HEK293 (cell line): ENCODE data around the gene RPS19BP1.

Experiments
- CTCF ChIA-PET: fragments of 350-600 bp; formaldehyde crosslinking; extraction: SDS; loops from one replicate; lab custom pipeline; 2021; ENCODE audit warnings: antibody characterized with exemption; lab: Yijun Ruan, JAX
- POLR2A ChIA-PET: fragments of 300-600 bp; formaldehyde crosslinking; extraction: SDS; loops from one replicate; lab custom pipeline; 2020; ENCODE audit warnings: antibody characterized with exemption, inconsistent platforms; lab: Yijun Ruan, JAX
- H3K27ac ChIP-seq: fragments of 200-500 bp; sonication (Bioruptor generic); 2 replicates; pipeline ENCODE4 v1.5.1; 2014; ENCODE audit warnings: low read depth, low read length, control low read depth, inconsistent platforms; ENCODE audit errors: extremely low read depth
- H3K36me3 ChIP-seq, 2 experiments: fragments of 200-500 bp in 1 of 2; sonication (Bioruptor generic) in 1 of 2; 1 replicate in 1 of 2; 2 replicates in 1 of 2; pipeline ENCODE4 v1.5.1; 2014 to 2017; ENCODE audit warnings: inconsistent platforms in 2 of 2, low read length in 2 of 2; ENCODE audit not compliant: control insufficient read depth in 2 of 2, insufficient read depth in 1 of 2
- H3K4me1 ChIP-seq: fragments of 200-500 bp; sonication (Bioruptor generic); 2 replicates; pipeline ENCODE4 v1.5.1; 2014; ENCODE audit warnings: mild to moderate bottlenecking, low read length, inconsistent platforms; ENCODE audit not compliant: control insufficient read depth, insufficient read depth
- H3K4me3 ChIP-seq: 2 replicates; pipeline ENCODE4 v1.5.1; 2011; ENCODE audit warnings: low read depth, mild to moderate bottlenecking, control low read depth, low read length, moderate library complexity
- H3K9me3 ChIP-seq: fragments of 200-500 bp; sonication (Bioruptor generic); 2 replicates; pipeline ENCODE4 v1.5.1; 2014; ENCODE audit warnings: low read depth, low read length, inconsistent platforms; ENCODE audit not compliant: control insufficient read depth, insufficient read depth
- BCL11A ChIP-seq: fragments of 450-650 bp; formaldehyde crosslinking; IDR thresholded peaks from 2 replicates; pipeline ENCODE4 v1.5.1; 2016; ENCODE audit warnings: low read depth, missing biosample characterization, missing genetic modification characterization
- BCL11B ChIP-seq: fragments of 450-650 bp; formaldehyde crosslinking; IDR thresholded peaks from 2 replicates; pipeline ENCODE4 v1.5.1; 2016; ENCODE audit warnings: low read depth, missing biosample characterization, missing genetic modification characterization
- EGR2 ChIP-seq: fragments of 450-650 bp; formaldehyde crosslinking; IDR thresholded peaks from 2 replicates; pipeline ENCODE4 v1.5.1; 2016; ENCODE audit warnings: low read depth, missing biosample characterization, missing genetic modification characterization
- GLIS1 ChIP-seq: fragments of 450-650 bp; formaldehyde crosslinking; IDR thresholded peaks from 2 replicates; pipeline ENCODE4 v1.5.1; 2016; ENCODE audit warnings: missing biosample characterization, missing genetic modification characterization
- GLIS2 ChIP-seq: fragments of 450-650 bp; formaldehyde crosslinking; IDR thresholded peaks from 2 replicates; pipeline ENCODE4 v1.5.1; 2016; ENCODE audit warnings: missing biosample characterization, missing genetic modification characterization
- KLF1 ChIP-seq: fragments of 450-650 bp; formaldehyde crosslinking; IDR thresholded peaks from 2 replicates; pipeline ENCODE4 v1.5.1; 2016; ENCODE audit warnings: missing biosample characterization, missing genetic modification characterization
- KLF10 ChIP-seq: fragments of 450-650 bp; IDR thresholded peaks from 2 replicates; pipeline ENCODE4 v1.5.1; 2018; ENCODE audit warnings: missing biosample characterization, mild to moderate bottlenecking, missing genetic modification characterization
- KLF16 ChIP-seq: fragments of 450-650 bp; formaldehyde crosslinking; IDR thresholded peaks from 2 replicates; pipeline ENCODE4 v1.5.1; 2017; ENCODE audit warnings: missing biosample characterization, missing genetic modification characterization
- KLF8 ChIP-seq: fragments of 450-650 bp; formaldehyde crosslinking; IDR thresholded peaks from 2 replicates; pipeline ENCODE4 v1.5.1; 2016; ENCODE audit warnings: missing biosample characterization, missing genetic modification characterization
- MZF1 ChIP-seq: fragments of 450-650 bp; formaldehyde crosslinking; IDR thresholded peaks from 2 replicates; pipeline ENCODE4 v1.5.1; 2017; ENCODE audit warnings: missing biosample characterization, missing genetic modification characterization, borderline replicate concordance
- REPIN1 ChIP-seq: fragments of 450-650 bp; formaldehyde crosslinking; IDR thresholded peaks from 2 replicates; pipeline ENCODE4 v1.5.1; 2017; ENCODE audit warnings: missing biosample characterization, missing genetic modification characterization, low read depth
- WT1 ChIP-seq: fragments of 450-650 bp; formaldehyde crosslinking; IDR thresholded peaks from 2 replicates; pipeline ENCODE4 v1.5.1; 2016; ENCODE audit warnings: missing biosample characterization, missing genetic modification characterization
- ZBTB26 ChIP-seq: fragments of 450-650 bp; formaldehyde crosslinking; optimal IDR thresholded peaks from 2 replicates; pipeline ENCODE3; 2016; ENCODE audit warnings: missing biosample characterization, mild to moderate bottlenecking, missing genetic modification characterization
- ZBTB44 ChIP-seq: fragments of 450-650 bp; IDR thresholded peaks from 2 replicates; pipeline ENCODE4 v1.5.1; 2018; ENCODE audit warnings: missing biosample characterization, mild to moderate bottlenecking, missing genetic modification characterization
- ZIC2 ChIP-seq: fragments of 450-650 bp; formaldehyde crosslinking; IDR thresholded peaks from 2 replicates; pipeline ENCODE4 v1.5.1; 2016; ENCODE audit warnings: missing biosample characterization, missing genetic modification characterization
- ZNF274 ChIP-seq, 2 experiments: fragments of 200-500 bp in 1 of 2; fragments of 450-650 bp in 1 of 2; sonication (Bioruptor generic) in 1 of 2; formaldehyde crosslinking in 1 of 2; IDR thresholded peaks; 2 replicates each; pipeline versions ENCODE4 v1.5.1 to v1.6.1; 2014 to 2016; ENCODE audit warnings: borderline replicate concordance in 1 of 2, inconsistent platforms in 1 of 2, low read length in 1 of 2, missing biosample characterization in 1 of 2, missing genetic modification characterization in 1 of 2
- ZNF280D ChIP-seq: fragments of 450-650 bp; formaldehyde crosslinking; IDR thresholded peaks from 2 replicates; pipeline ENCODE4 v1.5.1; 2016; ENCODE audit warnings: missing biosample characterization, missing genetic modification characterization
- ZNF292 ChIP-seq: fragments of 450-650 bp; formaldehyde crosslinking; IDR thresholded peaks from 2 replicates; pipeline ENCODE4 v1.5.1; 2016; ENCODE audit warnings: low read depth, missing biosample characterization, missing genetic modification characterization, borderline replicate concordance
- ZNF560 ChIP-seq: fragments of 450-650 bp; formaldehyde crosslinking; IDR thresholded peaks from 2 replicates; pipeline ENCODE4 v1.5.1; 2017; ENCODE audit warnings: missing biosample characterization, missing genetic modification characterization, borderline replicate concordance
- ZNF600 ChIP-seq: fragments of 450-650 bp; formaldehyde crosslinking; IDR thresholded peaks from 2 replicates; pipeline ENCODE4 v1.5.1; 2016; ENCODE audit warnings: missing biosample characterization, missing genetic modification characterization
- ZNF776 ChIP-seq: fragments of 450-650 bp; formaldehyde crosslinking; IDR thresholded peaks from 2 replicates; pipeline ENCODE4 v1.5.0; 2017; ENCODE audit warnings: missing biosample characterization, missing genetic modification characterization, borderline replicate concordance
- ZXDB ChIP-seq: fragments of 450-650 bp; formaldehyde crosslinking; IDR thresholded peaks from 2 replicates; pipeline ENCODE4 v1.5.1; 2016; ENCODE audit warnings: missing biosample characterization, missing genetic modification characterization
- TF ChIP-seq, protein P1 (sequence below): fragments of 450-650 bp; formaldehyde crosslinking; IDR thresholded peaks from 2 replicates; pipeline ENCODE4 v1.5.1; 2017; ENCODE audit warnings: missing biosample characterization, missing genetic modification characterization
- TF ChIP-seq, protein P2 (sequence below): fragments of 450-650 bp; formaldehyde crosslinking; IDR thresholded peaks from 2 replicates; pipeline ENCODE4; 2016; ENCODE audit warnings: missing biosample characterization, missing genetic modification characterization
- TF ChIP-seq, protein P3 (sequence below): fragments of 450-650 bp; formaldehyde crosslinking; IDR thresholded peaks from 2 replicates; pipeline ENCODE4 v1.5.1; 2017; ENCODE audit warnings: missing biosample characterization, missing genetic modification characterization

Gene RPS19BP1

GRCh38 chr22:39535357-39535725 lies 2.8 kb upstream of the RPS19BP1 start (continued):
- TF ChIP-seq ZNF776 (tag by site-specific recombination): no peak
- no peak for TF ChIP-seq MZF1 (tag by site-specific recombination)
- no peak for TF ChIP-seq ZNF280D
- TF ChIP-seq, protein P1, sequence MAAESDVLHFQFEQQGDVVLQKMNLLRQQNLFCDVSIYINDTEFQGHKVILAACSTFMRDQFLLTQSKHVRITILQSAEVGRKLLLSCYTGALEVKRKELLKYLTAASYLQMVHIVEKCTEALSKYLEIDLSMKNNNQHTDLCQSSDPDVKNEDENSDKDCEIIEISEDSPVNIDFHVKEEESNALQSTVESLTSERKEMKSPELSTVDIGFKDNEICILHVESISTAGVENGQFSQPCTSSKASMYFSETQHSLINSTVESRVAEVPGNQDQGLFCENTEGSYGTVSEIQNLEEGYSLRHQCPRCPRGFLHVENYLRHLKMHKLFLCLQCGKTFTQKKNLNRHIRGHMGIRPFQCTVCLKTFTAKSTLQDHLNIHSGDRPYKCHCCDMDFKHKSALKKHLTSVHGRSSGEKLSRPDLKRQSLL (tag by site-specific recombination): no peak
- no peak for TF ChIP-seq ZNF292 (tag by site-specific recombination)
- no peak for TF ChIP-seq ZNF274 (IDR thresholded peaks at IDR 0.05; ENCODE audit: low read length)
- TF ChIP-seq ZNF274 (tag by site-specific recombination; IDR thresholded peaks at IDR 0.05; ENCODE audit: borderline replicate concordance): no peak

GRCh38 chr22:39534591-39535356 lies 2.2 kb upstream of the RPS19BP1 start:
- Histone ChIP-seq H3K36me3 (peaks cover 8 to 19% of the 10 kb centered on the region in 2 experiments; a peak in 2 of 3 replicates), H3K9me3 (no peaks in the 10 kb centered on the region), H3K4me1 (peaks cover 8% of the 10 kb centered on the region), H3K27ac (no peak overlapping the region), H3K4me3 (peak overlapping the region; percentile 7; the same call in 1 of the 2 replicates)
- ChIA-PET POLR2A (interaction anchor here (0.6 to 1.3 kb wide), 5 partner anchors 15 to 510 kb away, joined by 3 to 5 read pairs (median 4); partner anchors contain the start of genes ATF4 and MIEF1), CTCF (interaction anchor here (0.5 to 13.7 kb wide), 49 partner anchors 10 to 1117 kb away, joined by 3 to 380 read pairs (median 4); partner anchors contain the start of gene ATF4)
- TF ChIP-seq BCL11B (tag by site-specific recombination) (peak; percentile 57), KLF10 (no peak), ZNF274 (IDR thresholded peaks at IDR 0.05; ENCODE audit: low read length) (no peak), ZNF274 (tag by site-specific recombination; IDR thresholded peaks at IDR 0.05; ENCODE audit: borderline replicate concordance) (no peak), KLF16 (tag by site-specific recombination) (peak; percentile 72; the same call in 1 of the 2 replicates), KLF1 (tag by site-specific recombination) (peak; percentile 43), ZBTB44 (tag by site-specific recombination) (no peak), EGR2 (peak; percentile 73), ZIC2 (tag by site-specific recombination) (peak; percentile 98), REPIN1 (0 out of 2 replicates have a peak, but pooled peaks have one; percentile 26), GLIS1 (peak; percentile 100), ZNF600 (tag by site-specific recombination) (peak; percentile 10; the same call in 1 of the 2 replicates), WT1 (tag by site-specific recombination) (peak; percentile 84), ZXDB (tag by site-specific recombination) (peak; percentile 47; the same call in 1 of the 2 replicates), ZNF560 (tag by site-specific recombination) (no peak), ZBTB26 (peak; percentile 58), KLF8 (tag by site-specific recombination) (peak; percentile 77; the same call in 1 of the 2 replicates), BCL11A (tag by site-specific recombination) (no peak), GLIS2 (peak; percentile 96)
- TF ChIP-seq, protein P2, sequence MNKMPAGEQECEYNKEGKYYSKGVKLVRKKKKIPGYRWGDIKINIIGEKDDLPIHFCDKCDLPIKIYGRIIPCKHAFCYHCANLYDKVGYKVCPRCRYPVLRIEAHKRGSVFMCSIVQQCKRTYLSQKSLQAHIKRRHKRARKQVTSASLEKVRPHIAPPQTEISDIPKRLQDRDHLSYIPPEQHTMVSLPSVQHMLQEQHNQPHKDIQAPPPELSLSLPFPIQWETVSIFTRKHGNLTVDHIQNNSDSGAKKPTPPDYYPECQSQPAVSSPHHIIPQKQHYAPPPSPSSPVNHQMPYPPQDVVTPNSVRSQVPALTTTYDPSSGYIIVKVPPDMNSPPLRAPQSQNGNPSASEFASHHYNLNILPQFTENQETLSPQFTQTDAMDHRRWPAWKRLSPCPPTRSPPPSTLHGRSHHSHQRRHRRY (tag by site-specific recombination): no peak
- TF ChIP-seq, protein P3, sequence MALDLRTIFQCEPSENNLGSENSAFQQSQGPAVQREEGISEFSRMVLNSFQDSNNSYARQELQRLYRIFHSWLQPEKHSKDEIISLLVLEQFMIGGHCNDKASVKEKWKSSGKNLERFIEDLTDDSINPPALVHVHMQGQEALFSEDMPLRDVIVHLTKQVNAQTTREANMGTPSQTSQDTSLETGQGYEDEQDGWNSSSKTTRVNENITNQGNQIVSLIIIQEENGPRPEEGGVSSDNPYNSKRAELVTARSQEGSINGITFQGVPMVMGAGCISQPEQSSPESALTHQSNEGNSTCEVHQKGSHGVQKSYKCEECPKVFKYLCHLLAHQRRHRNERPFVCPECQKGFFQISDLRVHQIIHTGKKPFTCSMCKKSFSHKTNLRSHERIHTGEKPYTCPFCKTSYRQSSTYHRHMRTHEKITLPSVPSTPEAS: 0 out of 2 replicates have a peak, but pooled peaks have one; percentile 27
